Keratinocyte (primary cell): ENCODE results near the gene PRRC2B. TPM values are rescaled to one million over a fixed set of nuclear protein-coding genes. Genes with fewer than 3 reads are reported as not detected.

Source experiments
- DNase-seq: peaks from one replicate; pipeline ENCODE4 v3.0.0-alpha.2; 2011; ENCODE audit warnings: low read depth, missing footprints, low spot score
- FAIRE-seq: peaks from 2 replicates; lab custom pipeline; 2011; peaks lifted over from hg19 to GRCh38; lab: Jason Lieb, UNC
- H2AFZ ChIP-seq: 2 replicates; pipeline ENCODE4 v1.6.0; 2012; ENCODE audit warnings: low read length, control low read depth, inconsistent platforms; ENCODE audit not compliant: control insufficient read depth
- H3K27ac ChIP-seq: 2 replicates; pipeline ENCODE4 v1.5.1; 2011; ENCODE audit warnings: low read length; ENCODE audit not compliant: control insufficient read depth, insufficient read depth
- H3K27me3 ChIP-seq: 3 replicates; pipeline ENCODE4 v1.6.0; 2011; ENCODE audit warnings: low read length; ENCODE audit not compliant: control insufficient read depth, insufficient read depth; ENCODE audit errors: extremely low read depth
- H3K36me3 ChIP-seq, 2 experiments: 2 replicates in 1 of 2; 3 replicates in 1 of 2; pipeline ENCODE4 v1.5.1; 2011; ENCODE audit warnings: low read length in 2 of 2, mild to moderate bottlenecking in 1 of 2; ENCODE audit not compliant: control insufficient read depth in 2 of 2, insufficient read depth in 2 of 2; ENCODE audit errors: extremely low read depth in 1 of 2
- H3K4me1 ChIP-seq: 3 replicates; pipeline ENCODE4 v1.5.1; 2011; ENCODE audit warnings: low read length; ENCODE audit not compliant: control insufficient read depth, insufficient read depth; ENCODE audit errors: extremely low read depth
- H3K4me2 ChIP-seq: 3 replicates; pipeline ENCODE4 v1.6.0; 2011; ENCODE audit warnings: low read depth, low read length; ENCODE audit not compliant: control insufficient read depth, insufficient read depth; ENCODE audit errors: extremely low read depth
- H3K4me3 ChIP-seq, 3 experiments: fragments of 200-600 bp in 1 of 3; sonication (generic) in 1 of 3; 2 replicates in 2 of 3; 3 replicates in 1 of 3; pipeline ENCODE4 v1.5.1; 2011 to 2016; ENCODE audit warnings: low read length in 3 of 3, mild to moderate bottlenecking in 3 of 3, control low read depth in 2 of 3, inconsistent platforms in 1 of 3, low read depth in 1 of 3, mixed read lengths in 1 of 3, mixed run types in 1 of 3, moderate library complexity in 1 of 3; ENCODE audit not compliant: control insufficient read depth in 2 of 3, insufficient read depth in 2 of 3; ENCODE audit errors: extremely low read depth in 1 of 3
- H3K79me2 ChIP-seq: 2 replicates; pipeline ENCODE4 v1.6.0; 2012; ENCODE audit warnings: low read length; ENCODE audit not compliant: control insufficient read depth, insufficient read depth
- H3K9ac ChIP-seq: 3 replicates; pipeline ENCODE4 v1.6.0; 2011; ENCODE audit warnings: low read length; ENCODE audit not compliant: control insufficient read depth, insufficient read depth; ENCODE audit errors: extremely low read depth
- H3K9me1 ChIP-seq: 3 replicates; pipeline ENCODE4 v1.6.0; 2011; ENCODE audit warnings: low read length; ENCODE audit not compliant: control insufficient read depth, insufficient read depth; ENCODE audit errors: extremely low read depth
- H3K9me3 ChIP-seq: 2 replicates; pipeline ENCODE4 v1.5.1; 2012; ENCODE audit warnings: low read depth, low read length; ENCODE audit not compliant: control insufficient read depth
- H4K20me1 ChIP-seq: 3 replicates; pipeline ENCODE4 v1.6.0; 2011; ENCODE audit warnings: low read length; ENCODE audit not compliant: control insufficient read depth, insufficient read depth; ENCODE audit errors: extremely low read depth
- CTCF ChIP-seq, 3 experiments: IDR thresholded peaks in 1 of 3; conservative IDR thresholded peaks in 1 of 3; optimal IDR thresholded peaks in 1 of 3; 2 replicates in 2 of 3; 3 replicates in 1 of 3; pipeline versions ENCODE3 to v1.5.1; 2011; ENCODE audit warnings: low read length in 3 of 3, mild to moderate bottlenecking in 3 of 3, moderate library complexity in 2 of 3, control low read depth in 1 of 3, inconsistent platforms in 1 of 3; ENCODE audit not compliant: insufficient read depth in 2 of 3; ENCODE audit errors: extremely low read depth in 1 of 3
- EZH2 ChIP-seq: IDR thresholded peaks from one replicate; pipeline ENCODE4 v1.6.1; 2012; ENCODE audit warnings: inconsistent platforms, mild to moderate bottlenecking, low read length, moderate library complexity
- dilution Hi-C: fragments of 300-500 bp; cut with MboI; formaldehyde crosslinking; loops from one replicate; pipeline ENCODE4 v1.7.0; 2020; ENCODE audit warnings: low sequenced_read_pairs; ENCODE audit not compliant: extremely low pct_ligation_motif_present
- polyA plus RNA-seq, 5 experiments: library from polyadenylated mRNA; depleted of rRNA in 3 of 5; stranded (reverse) in 3 of 5; stranded (forward) in 1 of 5; unstranded in 1 of 5; fragments of >200 nt; gene quantifications; 1 replicate in 1 of 5; 2 replicates in 3 of 5; 3 replicates in 1 of 5; pipeline versions ENCODE4 v1.2.1 to v1.2.3, GENCODE V29; 2011 to 2012; ENCODE audit warnings: missing spikeins in 2 of 5, low read depth in 1 of 5, low replicate concordance in 1 of 5

Gene PRRC2B
- polyA plus RNA-seq, 1 donor (not counting 4 experiments of a cell fraction or from before 2014, with no cell fraction given), result 20.8 TPM

- Histone ChIP-seq H3K4me2 (no peak overlapping the region), H3K27ac (no peak overlapping the region), H3K9me3 (no peaks in the 10 kb centered on the region), H3K4me1 (peaks cover 28% of the 10 kb centered on the region), H3K27me3 (no peaks in the 10 kb centered on the region), H2AFZ (no peak overlapping the region), H4K20me1 (peaks cover 5% of the 10 kb centered on the region), H3K9ac (no peak overlapping the region), H3K36me3 (peaks cover 2 to 18% of the 10 kb centered on the region in 2 experiments), H3K4me3 (no peak overlapping the region), H3K79me2 (no peaks in the 10 kb centered on the region), H3K9me1 (no peaks in the 10 kb centered on the region)
- dilution Hi-C loops, result no loop called here
- TF ChIP-seq EZH2 (no peak), CTCF (optimal IDR thresholded peaks at IDR 0.05 in 1 of 3, IDR thresholded peaks at IDR 0.05 in 1 of 3, conservative IDR thresholded peaks at IDR 0.05 in 1 of 3; ENCODE audit: extremely low read depth in 1 of 3, insufficient read depth in 2 of 3, low read length in 3 of 3) (no peak)
- DNase-seq, result no peak
- no peak for FAIRE-seq
Observed at GRCh38 chr9:131505012-131505411, 111.1 kb downstream of the PRRC2B start.

- Histone ChIP-seq H2AFZ (no peak overlapping the region), H3K27ac (no peak overlapping the region), H3K9me1 (no peaks in the 10 kb centered on the region), H3K79me2 (no peaks in the 10 kb centered on the region), H3K9ac (no peak overlapping the region), H3K4me3 (no peak overlapping the region), H3K4me1 (no peaks in the 10 kb centered on the region), H3K9me3 (no peaks in the 10 kb centered on the region), H3K4me2 (no peak overlapping the region), H4K20me1 (no peaks in the 10 kb centered on the region), H3K27me3 (no peaks in the 10 kb centered on the region), H3K36me3 (peaks cover 19 to 44% of the 10 kb centered on the region in 2 experiments)
- no peak for DNase-seq
- dilution Hi-C loops, result no loop called here
- FAIRE-seq, result no peak
- TF ChIP-seq EZH2, result no peak
- no peak for TF ChIP-seq CTCF (optimal IDR thresholded peaks at IDR 0.05 in 1 of 3, IDR thresholded peaks at IDR 0.05 in 1 of 3, conservative IDR thresholded peaks at IDR 0.05 in 1 of 3; ENCODE audit: extremely low read depth in 1 of 3, insufficient read depth in 2 of 3, low read length in 3 of 3)
Observed at GRCh38 chr9:131511416-131511815, 117.5 kb downstream of the PRRC2B start.
